ENCODE results near the gene ZNF610.

DNA sequence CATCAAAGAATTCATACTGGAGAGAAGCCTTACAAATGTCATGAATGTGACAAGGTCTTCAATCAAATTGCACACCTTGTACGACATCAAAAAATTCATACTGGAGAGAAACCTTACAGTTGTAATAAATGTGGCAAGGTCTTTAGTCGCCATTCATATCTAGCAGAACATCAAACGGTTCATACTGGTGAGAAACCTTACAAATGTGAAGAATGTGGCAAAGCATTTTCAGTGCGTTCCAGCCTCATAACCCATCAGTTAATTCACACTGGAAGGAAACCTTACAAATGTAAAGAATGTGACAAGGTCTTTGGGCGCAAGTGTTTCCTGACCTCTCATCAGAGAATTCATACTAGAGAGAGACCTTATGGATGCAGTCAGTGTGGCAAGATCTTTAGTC lies 79.7 kb downstream of the ZNF610 start:
- TF ChIP-seq, protein P1, sequence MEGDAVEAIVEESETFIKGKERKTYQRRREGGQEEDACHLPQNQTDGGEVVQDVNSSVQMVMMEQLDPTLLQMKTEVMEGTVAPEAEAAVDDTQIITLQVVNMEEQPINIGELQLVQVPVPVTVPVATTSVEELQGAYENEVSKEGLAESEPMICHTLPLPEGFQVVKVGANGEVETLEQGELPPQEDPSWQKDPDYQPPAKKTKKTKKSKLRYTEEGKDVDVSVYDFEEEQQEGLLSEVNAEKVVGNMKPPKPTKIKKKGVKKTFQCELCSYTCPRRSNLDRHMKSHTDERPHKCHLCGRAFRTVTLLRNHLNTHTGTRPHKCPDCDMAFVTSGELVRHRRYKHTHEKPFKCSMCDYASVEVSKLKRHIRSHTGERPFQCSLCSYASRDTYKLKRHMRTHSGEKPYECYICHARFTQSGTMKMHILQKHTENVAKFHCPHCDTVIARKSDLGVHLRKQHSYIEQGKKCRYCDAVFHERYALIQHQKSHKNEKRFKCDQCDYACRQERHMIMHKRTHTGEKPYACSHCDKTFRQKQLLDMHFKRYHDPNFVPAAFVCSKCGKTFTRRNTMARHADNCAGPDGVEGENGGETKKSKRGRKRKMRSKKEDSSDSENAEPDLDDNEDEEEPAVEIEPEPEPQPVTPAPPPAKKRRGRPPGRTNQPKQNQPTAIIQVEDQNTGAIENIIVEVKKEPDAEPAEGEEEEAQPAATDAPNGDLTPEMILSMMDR (conservative IDR thresholded peaks at IDR 0.05 in 1 of 2, IDR thresholded peaks at IDR 0.05 in 1 of 2; ENCODE audit: low read depth in 1 of 2, low read length in 2 of 2) = no peak
- TF ChIP-seq EZH2 (IDR thresholded peaks at IDR 0.05; ENCODE audit: low read length, missing control alignments) = no peak
